ENCODE results near the gene NME4.

DNA sequence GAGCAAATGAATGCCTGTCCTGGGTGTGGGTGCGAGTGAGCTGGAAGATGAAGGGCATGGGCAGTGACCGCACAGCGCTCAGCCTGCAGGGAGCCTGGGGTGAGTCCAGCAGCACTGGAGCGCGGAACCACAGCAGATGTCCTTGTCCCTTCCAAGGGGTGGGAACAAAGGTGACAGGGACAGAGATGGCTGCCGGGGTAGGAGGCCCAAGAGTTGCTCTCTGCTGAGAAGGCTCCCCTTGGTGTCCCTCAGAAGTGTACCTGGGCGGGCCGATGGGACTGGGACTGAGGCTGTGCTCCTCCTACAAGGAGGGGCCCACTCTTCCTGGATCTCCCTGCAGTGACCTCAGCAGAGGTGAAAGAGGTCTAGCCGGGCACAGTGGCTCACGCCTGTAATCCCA is 7.6 kb upstream of the NME4 start:
- TF ChIP-seq POLR2A (IDR thresholded peaks at IDR 0.05; ENCODE audit: low read depth, low read length) (no peak), TAF1 (IDR thresholded peaks at IDR 0.05; ENCODE audit: low read depth, low read length) (no peak), POLR2AphosphoS5 (IDR thresholded peaks at IDR 0.05; ENCODE audit: low read depth, low read length) (no peak), POU2F2 (IDR thresholded peaks at IDR 0.05; ENCODE audit: low read depth, low read length) (no peak)
